Measurements from ENCODE around the gene CHST5. TPM values are rescaled to one million over a fixed set of nuclear protein-coding genes. Genes with fewer than 3 reads are reported as not detected.

The CHST5 gene
- under 0.01 and 0.11 TPM in 2 replicates for total RNA-seq

DNA sequence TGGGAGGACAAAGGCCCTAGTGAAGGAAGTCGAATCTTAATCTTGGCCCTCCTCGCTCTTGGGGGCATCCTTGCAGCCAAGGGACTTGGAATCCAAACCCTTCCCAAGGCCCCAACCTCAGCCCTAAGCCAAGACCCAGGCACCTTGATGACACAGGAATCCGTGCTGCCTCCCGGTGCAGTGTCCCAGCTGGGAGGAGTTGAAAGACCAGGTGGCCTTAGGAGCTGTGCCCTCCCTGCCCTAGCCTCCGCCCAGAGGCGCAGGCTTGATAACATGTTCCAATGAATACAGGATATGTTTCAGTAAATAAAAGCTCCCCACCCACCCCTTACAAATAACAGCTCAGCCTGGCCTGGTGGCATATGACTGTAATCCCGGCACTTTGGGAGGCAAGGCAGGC lies at the start of gene CHST5:
TSS of gene CHST5 (minus strand) at position 208 of the 400 bp plus-strand sequence. CDS start 5,724 bp downstream, outside the sequence.

DNA sequence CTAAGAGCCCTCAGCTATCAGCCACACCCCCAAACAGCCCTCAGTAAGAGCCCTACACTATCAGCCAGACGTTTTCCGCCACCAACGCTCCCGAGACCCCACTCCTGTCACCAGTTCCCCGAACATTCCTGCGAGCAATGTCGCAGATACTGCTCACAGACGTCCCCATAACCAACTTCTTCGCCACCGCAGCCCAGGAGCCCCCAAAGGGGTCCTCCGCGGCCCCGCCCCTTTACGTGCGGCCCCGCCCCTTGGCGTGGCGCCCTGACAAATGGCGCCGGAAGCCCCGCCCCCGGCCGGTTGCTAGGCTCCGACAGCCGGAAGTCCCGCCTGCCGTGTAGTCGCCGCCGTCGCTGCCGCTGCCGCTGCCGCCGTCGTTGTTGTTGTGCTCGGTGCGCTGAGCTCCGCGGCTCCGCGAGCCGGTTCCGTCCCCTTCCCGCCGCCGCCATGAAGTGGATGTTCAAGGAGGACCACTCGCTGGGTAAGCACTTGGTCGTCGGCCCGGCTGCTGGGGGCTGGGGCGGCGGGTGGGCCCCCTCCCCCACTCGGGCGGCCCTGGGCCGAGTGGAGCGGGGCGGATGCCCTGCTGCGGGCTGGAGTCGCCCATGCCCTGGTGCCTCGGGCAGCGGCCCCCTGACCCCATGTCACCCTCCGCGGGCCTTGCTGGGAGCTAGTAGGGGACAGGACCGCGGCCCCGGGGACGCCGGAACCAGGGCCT lies 30.3 kb upstream of the CHST5 start, which contains the start of gene GABARAPL2:
TSS of gene GABARAPL2 (plus strand) at position 340 of the 718 bp plus-strand sequence. CDS start at position 448, 108 bp downstream.

DNA sequence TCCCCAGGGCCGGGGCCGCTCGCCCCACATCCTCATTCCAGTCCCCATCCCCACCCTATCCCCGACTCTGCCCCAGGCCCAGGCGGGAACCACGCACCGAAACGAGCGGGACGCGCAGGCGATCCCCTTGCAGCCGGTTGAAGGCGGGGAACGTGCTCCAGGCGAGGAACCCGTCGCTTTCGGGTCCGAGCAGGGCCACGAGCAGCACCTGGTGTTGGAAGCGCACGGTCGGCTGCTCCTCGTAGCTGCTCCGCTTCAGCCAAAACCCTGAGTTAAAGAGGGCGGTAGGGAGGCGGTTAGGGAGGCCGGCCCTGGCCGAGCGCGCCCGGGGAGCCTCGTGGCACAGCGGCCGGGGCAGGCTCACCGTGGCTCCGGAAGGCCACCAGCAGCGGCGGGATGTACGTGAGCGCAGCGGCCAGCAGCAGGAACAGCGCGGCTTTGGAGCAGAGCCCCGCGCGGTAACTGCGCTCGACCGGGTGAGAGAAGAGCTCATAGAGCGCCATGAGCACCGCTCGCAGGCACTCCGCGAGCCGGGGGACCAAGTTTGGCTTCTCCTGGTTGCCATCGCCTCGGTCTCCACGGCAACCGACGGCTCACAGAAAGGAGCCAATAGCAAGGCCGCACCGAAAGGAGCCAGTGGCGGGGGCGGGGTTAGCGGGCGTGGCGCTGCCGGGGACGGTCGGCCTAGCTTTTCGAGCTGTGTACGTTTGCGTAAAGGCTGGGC lies 20.0 kb upstream of the CHST5 start, which contains the start of gene TMEM231:
TSS of gene TMEM231 (minus strand) at position 546 of the 724 bp plus-strand sequence. CDS start at position 503, 43 bp downstream.

DNA sequence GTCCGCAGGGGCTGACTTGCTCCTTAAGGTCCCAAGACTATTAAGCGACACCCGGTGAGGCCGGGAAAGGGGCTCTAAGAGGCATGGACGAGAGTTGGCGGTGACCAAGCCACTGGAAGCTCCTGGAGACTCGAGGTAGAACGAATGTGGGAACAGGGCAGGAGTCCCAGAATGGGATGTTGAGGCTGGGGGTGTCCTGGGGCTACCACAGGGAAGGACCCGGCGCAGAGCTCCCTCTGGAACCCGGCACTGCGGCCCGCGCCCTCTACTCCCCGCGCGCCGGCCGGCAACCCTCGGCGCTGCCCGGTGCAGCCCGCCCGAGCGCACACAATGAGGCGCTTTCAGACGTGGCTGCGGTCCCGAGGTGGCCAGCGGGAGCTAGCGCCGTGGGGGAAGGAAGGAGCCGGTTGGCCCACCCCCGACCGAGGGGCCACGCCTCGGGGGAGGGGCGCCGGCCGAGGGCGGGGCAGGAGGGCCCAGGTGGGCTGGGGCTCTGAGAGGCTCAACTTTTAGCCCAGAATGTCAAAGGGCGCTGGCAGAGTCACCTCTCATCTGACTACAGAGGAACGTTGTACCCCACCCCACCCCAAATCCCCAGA lies 40.7 kb downstream of the CHST5 start, which contains the start of gene CHST6:
TSS of gene CHST6 (minus strand) at position 366 of the 599 bp plus-strand sequence. CDS start 15,613 bp downstream, outside the sequence.

Other genes with a start within 250 kb of the CHST5 start
- 59.5 and 80.5 TPM in 2 replicates for gene CFDP1, start 102.6 kb downstream of the CHST5 start, total RNA-seq
- 17.9 and 30.9 TPM in 2 replicates for gene TMEM170A, start 71.4 kb downstream of the CHST5 start, total RNA-seq
- 0.22 and 1.00 TPM in 2 replicates for gene CHST6, start 40.7 kb downstream of the CHST5 start, total RNA-seq
- gene TMEM231, start 20.1 kb upstream of the CHST5 start, total RNA-seq: 15.1 and 18.4 TPM in 2 replicates
- gene GABARAPL2, start 30.3 kb upstream of the CHST5 start, total RNA-seq: 38.5 and 44.0 TPM in 2 replicates
- gene ADAT1, start 87.2 kb upstream of the CHST5 start, total RNA-seq: 59.1 and 101 TPM in 2 replicates
- gene KARS1, start 111.6 kb upstream of the CHST5 start, total RNA-seq: 135 and 202 TPM in 2 replicates
- 55.9 and 65.4 TPM in 2 replicates for gene TERF2IP, start 111.7 kb upstream of the CHST5 start, total RNA-seq
- gene CPHXL2, start 140.9 kb upstream of the CHST5 start, total RNA-seq: not detected in 2 replicates
- not detected in 2 replicates for gene DUXB, start 165.4 kb upstream of the CHST5 start, total RNA-seq
- gene CPHXL, start 190.4 kb upstream of the CHST5 start, total RNA-seq: not detected in 2 replicates